ENCODE data around the gene GADL1.

The GADL1 gene

GRCh38 chr3:30875505-30875904, 19.0 kb downstream of the GADL1 start:
- no peak for DNase-seq (ENCODE audit: low read depth)

- DNase-seq (ENCODE audit: low read depth), result no peak
Measured at GRCh38 chr3:30873671-30874070, 20.8 kb downstream of the GADL1 start.

- DNase-seq (ENCODE audit: low read depth), result no peak
Measured at GRCh38 chr3:30872879-30873278, 21.6 kb downstream of the GADL1 start.

DNA sequence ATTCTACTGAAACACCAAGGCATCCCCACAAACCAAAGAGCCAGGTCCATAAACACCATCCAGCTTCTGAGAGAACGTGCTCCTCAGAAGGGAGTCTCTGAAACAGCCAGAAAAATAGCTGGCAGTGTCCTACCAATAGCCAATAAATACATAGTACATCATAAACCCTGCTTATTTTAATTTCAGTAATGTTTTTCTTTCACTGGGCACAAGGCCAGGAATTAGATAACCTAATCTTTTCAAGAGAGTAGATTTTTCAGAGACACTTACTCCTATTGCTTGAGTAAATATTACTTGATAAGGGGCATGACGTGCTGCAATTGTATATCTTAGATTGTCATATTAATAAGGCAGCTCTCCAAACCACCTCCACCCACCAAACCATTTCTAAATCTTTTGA, 22.7 kb downstream of the GADL1 start:
- DNase-seq (ENCODE audit: low read depth), result no peak

DNA sequence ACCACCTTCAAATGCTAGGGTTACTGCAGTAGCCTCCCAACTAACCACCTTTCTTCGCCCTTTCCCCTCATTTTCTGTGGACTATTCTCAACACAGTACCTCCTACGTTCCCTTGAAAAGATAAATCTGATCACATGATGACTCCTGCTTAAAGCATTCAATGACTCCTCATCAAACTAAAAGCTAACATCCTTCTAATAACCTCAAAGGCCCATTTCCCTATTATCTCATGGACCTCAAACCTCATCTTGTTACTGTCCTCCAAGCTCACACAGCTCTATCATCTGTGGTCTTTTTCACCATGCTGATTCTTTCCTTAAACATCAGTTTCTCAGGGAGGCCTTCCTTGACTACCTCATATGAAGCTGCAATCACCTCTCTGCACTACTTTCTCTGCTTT, 29.6 kb downstream of the GADL1 start:
- no peak for DNase-seq (ENCODE audit: low read depth)

GRCh38 chr3:30864132-30864531, 30.3 kb downstream of the GADL1 start:
- no peak for DNase-seq (ENCODE audit: low read depth)

DNA sequence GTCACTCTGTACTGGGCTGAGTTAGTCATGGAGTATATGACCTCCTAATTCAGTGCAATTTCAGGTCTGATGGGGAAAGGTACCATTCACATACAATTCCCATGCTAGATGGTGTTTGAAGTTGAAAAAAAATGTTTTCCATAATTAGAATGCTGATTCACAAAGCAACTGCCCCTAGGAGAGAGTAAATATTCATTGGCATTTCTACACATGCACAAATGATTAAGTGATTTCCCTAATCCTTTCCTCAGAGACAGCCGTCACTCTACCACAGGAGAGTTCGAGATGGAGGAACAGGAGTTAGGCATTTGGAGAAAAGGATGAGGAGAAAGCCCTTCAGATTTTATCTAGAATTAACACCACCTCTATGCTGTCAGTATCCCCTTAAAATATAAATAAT, 32.5 kb downstream of the GADL1 start:
- DNase-seq (ENCODE audit: low read depth), result no peak

DNA sequence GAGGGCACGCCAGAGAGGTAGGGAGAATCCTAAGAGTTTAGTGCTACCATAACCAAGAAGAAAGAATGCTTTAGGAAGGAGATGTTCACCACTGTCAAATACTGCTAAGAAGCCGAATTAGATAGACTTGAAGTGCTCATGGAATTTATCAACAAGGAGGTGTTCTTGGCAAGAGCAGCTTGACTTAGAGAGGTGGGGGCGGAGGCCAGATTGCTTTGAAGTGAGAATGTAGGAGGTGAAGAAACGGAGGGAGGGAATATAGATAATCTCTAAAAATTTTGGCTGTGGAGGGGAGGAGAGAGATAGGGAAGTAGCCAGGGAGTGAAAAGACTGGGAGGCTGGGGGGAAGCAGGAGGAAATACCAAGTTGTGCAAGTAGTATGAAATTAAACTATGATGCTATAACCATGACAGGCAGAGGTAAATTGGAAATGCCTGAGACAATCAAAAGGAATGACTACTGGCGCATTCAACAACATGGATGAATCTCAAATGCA, 35.5 kb downstream of the GADL1 start:
- DNase-seq (ENCODE audit: low read depth), result no peak

GRCh38 chr3:30855400-30856292, 38.8 kb downstream of the GADL1 start:
- DNase-seq (ENCODE audit: low read depth), result no peak

- DNase-seq (ENCODE audit: low read depth), result no peak
Measured at GRCh38 chr3:30852833-30853232, 41.6 kb downstream of the GADL1 start.

GRCh38 chr3:30848087-30848779, 46.2 kb downstream of the GADL1 start:
- DNase-seq (ENCODE audit: low read depth), result no peak

- no peak for DNase-seq (ENCODE audit: low read depth)
Measured at GRCh38 chr3:30847592-30847991, 46.9 kb downstream of the GADL1 start.

- DNase-seq (ENCODE audit: low read depth), result no peak
Measured at GRCh38 chr3:30845606-30846005, 48.9 kb downstream of the GADL1 start.

GRCh38 chr3:30843877-30844276, 50.6 kb downstream of the GADL1 start:
- DNase-seq (ENCODE audit: low read depth), result no peak

- DNase-seq (ENCODE audit: low read depth), result no peak
Measured at GRCh38 chr3:30836141-30836540, 58.3 kb downstream of the GADL1 start.

DNA sequence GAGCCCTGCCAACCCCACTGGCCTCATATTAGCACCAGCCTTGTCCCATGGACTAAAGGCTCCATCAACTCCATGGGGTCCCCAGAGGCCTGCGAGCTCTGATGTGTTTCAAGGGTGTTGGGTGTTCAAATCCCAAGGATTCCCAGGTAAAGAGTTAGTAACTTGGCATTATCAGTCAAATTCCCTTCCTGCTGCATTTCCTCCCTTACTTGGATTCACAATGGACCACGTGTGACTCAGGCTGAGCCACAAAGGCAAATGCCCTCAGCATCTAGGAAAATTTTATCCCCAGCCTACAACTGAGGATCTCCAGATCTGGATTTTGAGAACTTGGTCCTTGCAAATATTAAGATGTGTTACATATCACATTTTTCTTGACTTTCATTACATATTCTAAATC, 58.8 kb downstream of the GADL1 start:
- no peak for DNase-seq (ENCODE audit: low read depth)

GRCh38 chr3:30832961-30833575, 61.4 kb downstream of the GADL1 start:
- no peak for DNase-seq (ENCODE audit: low read depth)

DNA sequence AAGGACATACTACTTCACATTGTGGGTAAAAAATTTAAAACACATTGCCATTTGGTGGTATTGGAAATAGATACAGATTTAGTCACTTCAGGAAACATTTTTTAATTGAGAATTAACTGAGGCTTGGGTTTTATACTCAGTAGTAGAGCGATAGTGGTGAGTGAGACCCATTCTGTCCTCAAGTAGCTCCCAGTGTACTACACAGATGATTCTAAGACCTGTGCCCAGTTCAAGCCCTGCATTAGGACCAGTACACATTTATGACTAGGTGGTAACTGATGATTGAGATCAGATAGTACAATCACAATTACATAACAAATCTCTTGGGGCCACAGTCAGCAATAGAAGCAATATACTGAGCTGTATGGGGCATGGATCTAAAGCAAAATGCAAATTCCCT, 67.4 kb downstream of the GADL1 start:
- DNase-seq (ENCODE audit: low read depth), result no peak

DNA sequence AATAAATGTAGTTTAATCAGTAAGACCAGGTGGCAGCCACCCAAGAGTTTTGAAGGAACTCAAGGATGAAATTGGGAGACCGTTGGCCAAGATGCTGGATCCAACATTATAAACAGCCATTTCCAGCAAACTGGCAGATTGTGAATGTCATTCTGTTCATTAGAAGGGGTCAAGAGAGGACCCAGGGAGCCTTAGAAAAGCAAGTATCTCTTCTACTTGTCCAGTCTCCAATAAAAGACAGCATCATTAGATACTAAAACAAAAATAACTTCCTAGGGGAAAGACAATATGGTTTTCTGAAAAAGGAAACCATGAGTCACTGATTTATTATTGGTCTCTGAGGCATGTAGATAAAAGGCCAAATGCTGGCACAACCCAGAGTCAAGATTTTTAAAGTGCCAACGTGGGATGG, 67.9 kb downstream of the GADL1 start:
- DNase-seq (ENCODE audit: low read depth), result no peak

DNA sequence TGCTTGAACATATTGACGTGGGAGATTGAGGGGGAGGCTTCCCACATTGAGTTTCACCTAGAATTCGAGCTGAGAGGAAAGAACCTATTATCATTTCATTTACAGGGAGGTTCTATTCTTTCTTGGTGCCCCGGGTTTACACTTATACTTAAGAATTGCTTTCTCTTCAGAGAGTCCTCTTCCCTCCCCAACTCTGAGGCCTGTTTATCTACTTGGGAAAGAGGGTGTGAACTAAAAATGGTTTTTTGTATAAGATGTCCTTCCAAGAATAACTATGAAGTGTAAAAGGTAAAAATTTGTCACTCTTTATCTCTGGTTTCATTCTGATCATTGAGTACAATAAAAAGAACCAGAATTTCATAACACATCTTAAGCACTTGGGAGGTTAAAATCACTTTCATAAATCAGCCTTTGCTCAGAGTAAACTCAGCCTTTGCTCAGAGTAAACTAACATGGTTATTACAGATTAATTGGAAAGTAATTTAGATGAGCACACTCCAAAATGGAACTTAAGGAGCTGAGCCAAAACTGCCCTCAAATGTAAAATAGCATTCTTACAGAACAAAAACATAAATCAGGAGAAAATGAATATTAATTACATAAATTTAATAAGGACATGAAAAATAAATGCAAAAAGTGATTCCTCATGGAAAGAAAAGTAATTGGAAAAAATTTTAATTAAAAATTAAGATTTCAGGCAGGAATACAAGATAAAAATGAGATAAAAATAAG, 75.2 kb downstream of the GADL1 start:
- DNase-seq (ENCODE audit: low read depth), result no peak

DNA sequence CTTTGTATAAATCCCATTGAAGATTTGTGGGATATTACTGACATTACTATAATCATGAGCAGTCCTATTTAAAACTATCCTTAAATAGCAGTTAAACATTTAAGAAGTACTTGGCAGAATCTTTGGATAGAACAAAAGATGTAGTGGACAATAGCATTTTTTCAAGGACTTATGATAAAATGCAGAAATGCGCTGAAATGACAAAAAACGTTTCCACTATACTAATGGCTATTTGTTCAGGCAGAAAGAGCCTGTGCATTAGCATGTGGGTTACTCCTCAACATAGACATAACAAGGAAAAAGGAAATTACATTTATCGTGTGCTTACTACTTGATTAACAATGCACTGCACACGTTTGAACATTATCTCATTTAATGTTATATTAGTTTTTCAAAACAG, 80.7 kb downstream of the GADL1 start:
- no peak for DNase-seq (ENCODE audit: low read depth)

DNA sequence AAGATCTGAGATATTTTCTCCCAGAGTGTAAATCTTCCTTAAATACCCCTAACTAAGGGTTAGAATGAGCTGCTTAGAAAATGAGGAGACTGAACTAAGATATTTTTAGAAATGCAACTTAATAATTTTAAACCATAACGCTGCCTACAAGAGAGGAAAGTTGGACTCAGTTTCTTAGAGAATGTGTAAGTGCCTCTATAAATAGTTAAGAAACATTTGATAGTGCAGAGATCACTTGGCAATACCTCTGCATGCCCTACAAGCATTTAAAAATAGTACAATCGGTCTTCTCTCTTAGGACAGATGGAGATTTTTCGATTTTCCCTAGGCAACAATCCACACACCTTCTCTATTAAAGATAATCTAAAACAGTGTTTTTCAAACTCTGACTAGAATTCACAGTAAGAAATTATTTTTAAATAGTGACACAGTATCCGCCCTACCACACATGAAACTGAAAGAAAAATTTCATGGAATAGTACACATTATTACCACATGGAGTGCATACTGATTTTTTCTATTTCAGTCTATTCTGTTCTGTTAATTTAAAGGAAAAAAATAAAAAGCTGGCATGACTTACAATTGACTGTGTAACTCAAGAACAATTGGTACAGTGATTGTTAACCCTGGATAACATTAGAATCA, 83.2 kb downstream of the GADL1 start:
- no peak for DNase-seq (ENCODE audit: low read depth)
